Stomach (tissue), 4 donors: ENCODE results near the gene USP24.

Experiments
- CTCF ChIP-seq, 7 experiments: fragments of 450-650 bp in 4 of 7; fragments of 200-600 bp in 3 of 7; sonication (generic) in 3 of 7; IDR thresholded peaks; one replicate each; pipeline ENCODE4 v1.5.1; 2016 to 2019; ENCODE audit warnings: antibody characterized with exemption in 7 of 7, control low read depth in 2 of 7, mild to moderate bottlenecking in 1 of 7
- EP300 ChIP-seq: sonication (generic); formaldehyde crosslinking; IDR thresholded peaks from one replicate; pipeline ENCODE4 v1.6.1; 2017; ENCODE audit warnings: antibody characterized with exemption
- POLR2A ChIP-seq, 4 donors: fragments of 450-650 bp; IDR thresholded peaks; one replicate each; pipeline ENCODE4 v1.6.1; 2016; ENCODE audit warnings: antibody characterized with exemption in 4 of 4, control low read depth in 2 of 4, mild to moderate bottlenecking in 1 of 4, moderate library complexity in 1 of 4

DNA sequence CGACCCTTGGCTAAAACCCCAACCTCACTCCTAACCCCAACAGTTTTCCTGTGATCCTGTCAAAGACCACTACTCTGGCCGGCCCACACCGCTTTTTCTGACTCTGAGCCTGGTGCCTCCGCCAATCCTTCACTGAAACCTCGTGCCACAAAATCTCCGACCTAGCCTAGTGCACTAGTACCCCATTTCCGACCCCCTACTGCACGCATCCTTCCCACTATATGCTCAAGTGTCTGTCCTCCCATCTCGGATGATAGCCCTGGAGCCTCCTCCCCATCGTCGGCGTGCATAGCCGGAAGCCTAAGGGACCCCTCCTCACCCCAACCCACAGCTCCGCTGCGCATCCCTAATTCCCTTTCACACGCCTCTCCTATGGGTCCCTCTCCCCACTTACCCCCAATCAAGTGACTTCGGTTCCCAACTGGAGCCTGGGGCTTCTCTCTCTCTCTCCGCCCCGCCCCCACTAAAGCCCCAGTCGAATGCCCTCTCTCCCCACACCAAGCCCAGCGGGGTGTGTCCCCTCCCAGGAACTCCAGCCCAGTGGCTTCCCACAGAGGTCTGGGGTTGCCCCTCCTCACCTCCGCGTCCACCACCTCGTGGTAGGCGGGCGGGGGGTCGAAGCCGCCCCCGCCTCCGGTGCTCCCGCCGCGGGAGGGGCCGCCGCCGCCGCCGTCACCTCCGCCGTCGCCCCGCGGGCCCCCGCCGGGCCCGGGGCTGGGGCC, 791 bp downstream of the USP24 start:
- TF ChIP-seq CTCF (IDR thresholded peaks at IDR 0.05) (no peak), POLR2A (IDR thresholded peaks at IDR 0.05) (no peak), EP300 (no peak)
